SK-N-SH treated with all-trans-retinoic acid at 6 μM for 48 hours (cell line): ENCODE results near the gene ZSWIM8.
"Not testable (repeated sequence)": the region's sequence is repeated elsewhere in the genome, so short reads cannot be mapped to it uniquely, and the experiment has no call there.

ENCODE experiments used
- ATAC-seq: fragments of 200-7000 bp; cut with Tn5 transposase; 3 replicates; pipeline ENCODE4 v1.9.1; 2020; ENCODE audit warnings: mild to moderate bottlenecking, moderate library complexity
- ARNTL ChIP-seq: fragments of 450-650 bp; formaldehyde crosslinking; IDR thresholded peaks from 2 replicates; pipeline ENCODE4 v1.5.0; 2020; ENCODE audit warnings: low read depth, mild to moderate bottlenecking, moderate library complexity, borderline replicate concordance
- BACH2 ChIP-seq: fragments of 250-450 bp; sonication (Bioruptor Pico); IDR thresholded peaks from 2 replicates; pipeline ENCODE4 v1.9.0; 2021; ENCODE audit warnings: mild to moderate bottlenecking, borderline replicate concordance
- CSDC2 ChIP-seq: fragments of 250-450 bp; sonication (Bioruptor Pico); IDR thresholded peaks from 2 replicates; pipeline ENCODE4 v1.5.0; 2020; ENCODE audit warnings: mild to moderate bottlenecking, moderate library complexity
- ESRRG ChIP-seq: fragments of 250-450 bp; sonication (Bioruptor Pico); IDR thresholded peaks from 2 replicates; pipeline ENCODE4 v1.6.1; 2021; ENCODE audit warnings: mild to moderate bottlenecking
- GLIS3 ChIP-seq: fragments of 250-450 bp; sonication (Bioruptor Pico); IDR thresholded peaks from 2 replicates; pipeline ENCODE4 v1.5.0; 2020; ENCODE audit warnings: mild to moderate bottlenecking, moderate library complexity
- PPARA ChIP-seq: fragments of 250-450 bp; sonication (Bioruptor Pico); IDR thresholded peaks from 2 replicates; pipeline ENCODE4 v1.5.0; 2020; ENCODE audit warnings: mild to moderate bottlenecking, borderline replicate concordance
- RARB ChIP-seq: fragments of 250-450 bp; sonication (Bioruptor Pico); IDR thresholded peaks from 2 replicates; pipeline ENCODE4 v1.8.0; 2021; ENCODE audit warnings: mild to moderate bottlenecking, moderate library complexity
- SNAI2 ChIP-seq: fragments of 250-450 bp; sonication (Bioruptor Pico); IDR thresholded peaks from 2 replicates; pipeline ENCODE4 v1.5.0; 2020; ENCODE audit warnings: mild to moderate bottlenecking, moderate library complexity
- TCF4 ChIP-seq: fragments of 250-450 bp; sonication (Bioruptor Pico); IDR thresholded peaks from 2 replicates; pipeline ENCODE4 v1.8.0; 2021; ENCODE audit warnings: mild to moderate bottlenecking, moderate library complexity, borderline replicate concordance
- TOX ChIP-seq: fragments of 250-450 bp; sonication (Bioruptor Pico); IDR thresholded peaks from 2 replicates; pipeline ENCODE4 v1.8.0; 2021; ENCODE audit warnings: mild to moderate bottlenecking, moderate library complexity, borderline replicate concordance
- ZC3H10 ChIP-seq: fragments of 250-450 bp; sonication (Bioruptor Pico); IDR thresholded peaks from 2 replicates; pipeline ENCODE4 v1.5.1; 2021; ENCODE audit warnings: mild to moderate bottlenecking, moderate library complexity
- ZFP3 ChIP-seq: fragments of 250-450 bp; sonication (Bioruptor Pico); IDR thresholded peaks from 2 replicates; pipeline ENCODE4 v1.5.0; 2020; ENCODE audit warnings: mild to moderate bottlenecking, moderate library complexity
- ZFP30 ChIP-seq: fragments of 450-650 bp; formaldehyde crosslinking; IDR thresholded peaks from 2 replicates; pipeline ENCODE4 v1.5.0; 2022; ENCODE audit warnings: mild to moderate bottlenecking, moderate library complexity
- ZNF565 ChIP-seq: fragments of 450-650 bp; formaldehyde crosslinking; conservative IDR thresholded peaks from 2 replicates; pipeline ENCODE4 v1.5.0; 2020; ENCODE audit warnings: low read depth, mild to moderate bottlenecking, moderate library complexity
- ZNF8 ChIP-seq: fragments of 450-650 bp; formaldehyde crosslinking; IDR thresholded peaks from 2 replicates; pipeline ENCODE4 v1.5.0; 2020; ENCODE audit warnings: mild to moderate bottlenecking, moderate library complexity
- TF ChIP-seq, protein P1 (sequence below): fragments of 250-450 bp; sonication (Bioruptor Pico); IDR thresholded peaks from 2 replicates; pipeline ENCODE4 v1.8.0; 2021; ENCODE audit warnings: low read depth, mild to moderate bottlenecking, moderate library complexity, borderline replicate concordance
- TF ChIP-seq, protein P2 (sequence below): fragments of 250-450 bp; sonication (Bioruptor Pico); IDR thresholded peaks from 2 replicates; pipeline ENCODE4 v1.5.1; 2021; ENCODE audit warnings: mild to moderate bottlenecking, moderate library complexity
- TF ChIP-seq, protein P3 (sequence below): fragments of 250-450 bp; sonication (Bioruptor Pico); IDR thresholded peaks from 2 replicates; pipeline ENCODE4 v1.5.1; 2020; ENCODE audit warnings: low read depth, mild to moderate bottlenecking, moderate library complexity
- TF ChIP-seq, protein P4 (sequence below): fragments of 250-450 bp; sonication (Bioruptor Pico); IDR thresholded peaks from 2 replicates; pipeline ENCODE4 v1.5.0; 2020; ENCODE audit warnings: mild to moderate bottlenecking, moderate library complexity

Gene ZSWIM8

DNA sequence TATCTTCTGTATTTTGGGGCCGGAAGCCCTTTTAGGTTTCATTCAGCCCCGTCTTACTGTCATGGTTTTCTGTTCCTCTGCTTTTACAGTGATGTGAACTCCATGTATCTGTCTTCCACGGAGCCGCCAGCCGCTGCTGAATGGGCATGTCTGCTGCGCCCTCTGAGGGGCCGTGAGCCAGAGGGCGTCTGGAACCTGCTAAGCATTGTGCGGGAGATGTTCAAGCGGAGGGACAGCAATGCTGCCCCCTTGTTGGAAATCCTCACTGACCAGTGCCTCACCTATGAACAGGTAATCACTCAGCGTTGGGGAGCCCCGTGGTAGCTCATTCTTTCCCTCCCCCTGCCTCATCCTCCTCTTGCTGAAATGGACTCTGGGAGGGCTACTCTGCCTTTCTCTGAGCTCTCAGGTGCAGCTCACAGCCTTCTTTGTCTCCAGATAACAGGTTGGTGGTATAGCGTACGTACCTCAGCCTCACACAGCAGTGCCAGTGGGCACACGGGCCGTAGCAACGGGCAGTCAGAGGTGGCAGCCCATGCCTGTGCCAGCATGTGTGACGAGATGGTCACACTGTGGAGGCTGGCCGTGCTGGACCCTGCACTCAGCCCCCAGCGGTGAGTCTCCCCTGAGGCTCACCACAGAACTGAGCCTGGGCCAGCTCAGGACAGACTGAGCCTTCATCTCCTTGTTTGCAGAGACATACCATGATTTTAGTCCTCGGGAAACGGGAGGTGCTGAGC, 5.7 kb downstream of the ZSWIM8 start:
- TF ChIP-seq BACH2 (CRISPR knock-in tag) (no peak), CSDC2 (CRISPR knock-in tag) (no peak), TCF4 (CRISPR knock-in tag) (no peak), GLIS3 (no peak), ZFP3 (no peak)
- TF ChIP-seq, protein P1, sequence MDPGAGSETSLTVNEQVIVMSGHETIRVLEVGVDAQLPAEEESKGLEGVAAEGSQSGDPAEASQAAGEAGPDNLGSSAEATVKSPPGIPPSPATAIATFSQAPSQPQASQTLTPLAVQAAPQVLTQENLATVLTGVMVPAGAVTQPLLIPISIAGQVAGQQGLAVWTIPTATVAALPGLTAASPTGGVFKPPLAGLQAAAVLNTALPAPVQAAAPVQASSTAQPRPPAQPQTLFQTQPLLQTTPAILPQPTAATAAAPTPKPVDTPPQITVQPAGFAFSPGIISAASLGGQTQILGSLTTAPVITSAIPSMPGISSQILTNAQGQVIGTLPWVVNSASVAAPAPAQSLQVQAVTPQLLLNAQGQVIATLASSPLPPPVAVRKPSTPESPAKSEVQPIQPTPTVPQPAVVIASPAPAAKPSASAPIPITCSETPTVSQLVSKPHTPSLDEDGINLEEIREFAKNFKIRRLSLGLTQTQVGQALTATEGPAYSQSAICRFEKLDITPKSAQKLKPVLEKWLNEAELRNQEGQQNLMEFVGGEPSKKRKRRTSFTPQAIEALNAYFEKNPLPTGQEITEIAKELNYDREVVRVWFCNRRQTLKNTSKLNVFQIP (CRISPR knock-in tag): no peak
- no peak for ATAC-seq

DNA sequence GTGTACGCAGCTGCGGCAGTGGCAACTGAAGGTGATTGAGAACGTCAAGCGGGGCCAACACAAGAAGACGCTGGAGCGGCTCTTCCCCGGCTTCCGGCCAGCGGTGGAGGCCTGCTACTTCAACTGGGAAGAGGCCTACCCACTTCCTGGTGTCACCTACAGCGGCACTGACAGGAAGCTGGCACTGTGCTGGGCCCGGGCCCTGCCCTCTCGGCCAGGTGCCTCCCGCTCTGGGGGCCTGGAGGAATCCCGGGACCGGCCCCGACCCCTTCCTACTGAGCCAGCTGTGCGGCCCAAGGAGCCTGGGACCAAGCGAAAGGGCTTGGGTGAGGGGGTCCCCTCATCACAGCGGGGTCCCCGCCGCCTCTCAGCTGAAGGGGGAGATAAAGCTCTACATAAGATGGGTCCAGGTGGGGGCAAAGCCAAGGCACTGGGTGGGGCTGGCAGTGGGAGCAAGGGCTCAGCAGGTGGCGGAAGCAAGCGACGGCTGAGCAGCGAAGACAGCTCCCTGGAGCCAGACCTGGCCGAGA, 6.5 kb downstream of the ZSWIM8 start:
- ATAC-seq: no peak
- no peak for TF ChIP-seq ZNF8
- TF ChIP-seq ESRRG (CRISPR knock-in tag): no peak
- no peak for TF ChIP-seq TCF4 (CRISPR knock-in tag)
- no peak for TF ChIP-seq ARNTL (CRISPR knock-in tag)
- TF ChIP-seq, protein P2, sequence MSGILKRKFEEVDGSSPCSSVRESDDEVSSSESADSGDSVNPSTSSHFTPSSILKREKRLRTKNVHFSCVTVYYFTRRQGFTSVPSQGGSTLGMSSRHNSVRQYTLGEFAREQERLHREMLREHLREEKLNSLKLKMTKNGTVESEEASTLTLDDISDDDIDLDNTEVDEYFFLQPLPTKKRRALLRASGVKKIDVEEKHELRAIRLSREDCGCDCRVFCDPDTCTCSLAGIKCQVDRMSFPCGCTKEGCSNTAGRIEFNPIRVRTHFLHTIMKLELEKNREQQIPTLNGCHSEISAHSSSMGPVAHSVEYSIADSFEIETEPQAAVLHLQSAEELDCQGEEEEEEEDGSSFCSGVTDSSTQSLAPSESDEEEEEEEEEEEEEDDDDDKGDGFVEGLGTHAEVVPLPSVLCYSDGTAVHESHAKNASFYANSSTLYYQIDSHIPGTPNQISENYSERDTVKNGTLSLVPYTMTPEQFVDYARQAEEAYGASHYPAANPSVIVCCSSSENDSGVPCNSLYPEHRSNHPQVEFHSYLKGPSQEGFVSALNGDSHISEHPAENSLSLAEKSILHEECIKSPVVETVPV (CRISPR knock-in tag): no peak
- no peak for TF ChIP-seq GLIS3
- no peak for TF ChIP-seq ZNF565
- no peak for TF ChIP-seq PPARA (CRISPR knock-in tag)

DNA sequence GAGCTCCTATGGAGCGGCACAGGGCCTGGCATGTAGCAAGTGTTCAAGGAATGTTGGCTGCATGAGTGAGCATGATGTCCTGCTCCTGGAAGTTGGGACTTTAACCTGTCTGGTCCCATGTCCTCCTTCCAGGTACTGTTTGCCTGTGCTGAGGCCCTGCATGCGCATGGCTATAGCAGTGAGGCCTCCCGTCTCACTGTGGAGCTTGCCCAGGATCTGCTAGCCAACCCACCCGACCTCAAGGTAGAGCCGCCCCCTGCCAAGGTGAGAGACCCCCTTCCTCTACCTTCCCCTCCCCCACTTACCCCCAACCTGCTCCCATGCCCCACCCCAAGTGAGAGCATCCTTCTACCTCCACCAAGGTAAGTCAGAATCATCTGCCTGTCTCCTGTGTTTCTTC, 8.1 kb downstream of the ZSWIM8 start:
- TF ChIP-seq TOX (CRISPR knock-in tag) (no peak), RARB (CRISPR knock-in tag) (no peak), CSDC2 (CRISPR knock-in tag) (no peak), ZC3H10 (CRISPR knock-in tag) (no peak), GLIS3 (no peak), SNAI2 (CRISPR knock-in tag) (no peak), ZNF8 (no peak), ESRRG (CRISPR knock-in tag) (no peak), PPARA (CRISPR knock-in tag) (no peak), ZFP30 (no peak)
- TF ChIP-seq, protein P3, sequence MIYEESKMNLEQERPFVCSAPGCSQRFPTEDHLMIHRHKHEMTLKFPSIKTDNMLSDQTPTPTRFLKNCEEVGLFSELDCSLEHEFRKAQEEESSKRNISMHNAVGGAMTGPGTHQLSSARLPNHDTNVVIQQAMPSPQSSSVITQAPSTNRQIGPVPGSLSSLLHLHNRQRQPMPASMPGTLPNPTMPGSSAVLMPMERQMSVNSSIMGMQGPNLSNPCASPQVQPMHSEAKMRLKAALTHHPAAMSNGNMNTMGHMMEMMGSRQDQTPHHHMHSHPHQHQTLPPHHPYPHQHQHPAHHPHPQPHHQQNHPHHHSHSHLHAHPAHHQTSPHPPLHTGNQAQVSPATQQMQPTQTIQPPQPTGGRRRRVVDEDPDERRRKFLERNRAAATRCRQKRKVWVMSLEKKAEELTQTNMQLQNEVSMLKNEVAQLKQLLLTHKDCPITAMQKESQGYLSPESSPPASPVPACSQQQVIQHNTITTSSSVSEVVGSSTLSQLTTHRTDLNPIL (CRISPR knock-in tag): no peak
- TF ChIP-seq, protein P2 (CRISPR knock-in tag): no peak
- TF ChIP-seq, protein P4, sequence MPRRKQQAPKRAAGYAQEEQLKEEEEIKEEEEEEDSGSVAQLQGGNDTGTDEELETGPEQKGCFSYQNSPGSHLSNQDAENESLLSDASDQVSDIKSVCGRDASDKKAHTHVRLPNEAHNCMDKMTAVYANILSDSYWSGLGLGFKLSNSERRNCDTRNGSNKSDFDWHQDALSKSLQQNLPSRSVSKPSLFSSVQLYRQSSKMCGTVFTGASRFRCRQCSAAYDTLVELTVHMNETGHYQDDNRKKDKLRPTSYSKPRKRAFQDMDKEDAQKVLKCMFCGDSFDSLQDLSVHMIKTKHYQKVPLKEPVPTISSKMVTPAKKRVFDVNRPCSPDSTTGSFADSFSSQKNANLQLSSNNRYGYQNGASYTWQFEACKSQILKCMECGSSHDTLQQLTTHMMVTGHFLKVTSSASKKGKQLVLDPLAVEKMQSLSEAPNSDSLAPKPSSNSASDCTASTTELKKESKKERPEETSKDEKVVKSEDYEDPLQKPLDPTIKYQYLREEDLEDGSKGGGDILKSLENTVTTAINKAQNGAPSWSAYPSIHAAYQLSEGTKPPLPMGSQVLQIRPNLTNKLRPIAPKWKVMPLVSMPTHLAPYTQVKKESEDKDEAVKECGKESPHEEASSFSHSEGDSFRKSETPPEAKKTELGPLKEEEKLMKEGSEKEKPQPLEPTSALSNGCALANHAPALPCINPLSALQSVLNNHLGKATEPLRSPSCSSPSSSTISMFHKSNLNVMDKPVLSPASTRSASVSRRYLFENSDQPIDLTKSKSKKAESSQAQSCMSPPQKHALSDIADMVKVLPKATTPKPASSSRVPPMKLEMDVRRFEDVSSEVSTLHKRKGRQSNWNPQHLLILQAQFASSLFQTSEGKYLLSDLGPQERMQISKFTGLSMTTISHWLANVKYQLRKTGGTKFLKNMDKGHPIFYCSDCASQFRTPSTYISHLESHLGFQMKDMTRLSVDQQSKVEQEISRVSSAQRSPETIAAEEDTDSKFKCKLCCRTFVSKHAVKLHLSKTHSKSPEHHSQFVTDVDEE: no peak
- TF ChIP-seq, protein P1 (CRISPR knock-in tag): no peak
- ATAC-seq: no peak

DNA sequence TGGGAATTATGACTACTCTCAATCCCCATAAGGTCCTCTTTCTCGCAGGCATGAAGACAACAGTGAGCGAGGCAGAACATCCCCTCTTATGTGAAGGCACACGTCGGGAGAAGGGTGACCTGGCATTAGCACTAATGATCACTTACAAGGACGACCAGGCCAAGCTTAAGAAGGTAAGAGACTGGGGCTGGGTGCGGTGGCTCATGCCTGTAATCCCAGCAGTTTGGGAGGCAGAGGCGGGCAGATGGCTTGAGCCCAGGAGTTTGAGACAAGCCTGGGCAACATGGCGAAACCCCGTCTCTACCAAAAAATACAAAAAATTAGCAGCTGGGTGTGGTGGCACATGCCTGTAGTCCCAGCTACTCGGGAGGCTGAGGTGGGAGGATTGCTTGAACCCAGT, 10.1 kb downstream of the ZSWIM8 start:
- ATAC-seq: not testable (repeated sequence)

DNA sequence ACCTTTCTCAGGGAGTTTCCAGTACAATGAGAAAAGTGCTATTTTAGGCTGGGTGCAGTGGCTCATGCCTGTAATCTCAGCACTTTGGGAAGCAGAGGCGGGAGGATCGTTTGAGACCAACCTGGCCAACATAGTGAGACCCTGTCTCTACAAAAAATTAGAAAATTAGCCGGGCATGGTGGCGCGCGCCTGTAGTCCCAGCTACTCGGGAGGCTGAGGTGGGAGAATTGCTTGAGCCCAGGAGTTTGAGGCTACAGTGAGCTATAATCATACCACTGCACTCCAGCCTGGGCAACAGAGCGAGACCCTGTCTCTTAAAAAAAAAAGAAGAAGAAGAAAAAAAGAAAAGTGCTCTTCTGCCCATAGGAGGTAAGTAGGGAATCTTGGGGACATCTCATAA, 10.6 kb downstream of the ZSWIM8 start:
- ATAC-seq: not testable (repeated sequence)
